HL-60/S4 treated with retinoic acid at 250 ng/mL for 4 days and 3 days (cell line): ENCODE data around the gene S100A1.
"Not testable (repeated sequence)": the region's sequence is repeated elsewhere in the genome, so short reads cannot be mapped to it uniquely, and the experiment has no call there.

Source experiments
- in situ Hi-C: fragments of 300-500 bp; cut with MboI; formaldehyde crosslinking; loops from 2 replicates; pipeline ENCODE4 v1.7.0; 2022; ENCODE audit warnings: low sequenced_read_pairs

The S100A1 gene

GRCh38 chr1:153652805-153653500 is 24.7 kb downstream of the S100A1 start:
- in situ Hi-C loops = no loop called here

- in situ Hi-C loops = no loop called here
These were observed 27.1 kb downstream of the S100A1 start for GRCh38 chr1:153655333-153655732.

- in situ Hi-C loops = no loop called here
These were observed 30.4 kb downstream of the S100A1 start, which contains the start of gene SNAPIN for GRCh38 chr1:153658400-153659174. TSS of gene SNAPIN (plus strand) at chr1:153658703. CDS start at chr1:153658744, 41 bp downstream.

GRCh38 chr1:153659175-153659534 is 30.9 kb downstream of the S100A1 start:
- in situ Hi-C loops = no loop called here

GRCh38 chr1:153659656-153660055 is 31.4 kb downstream of the S100A1 start:
- in situ Hi-C loops = no loop called here

- in situ Hi-C loops = no loop called here
These were observed 33.0 kb downstream of the S100A1 start for GRCh38 chr1:153661111-153661708.

GRCh38 chr1:153662269-153662668 is 34.0 kb downstream of the S100A1 start:
- in situ Hi-C loops = no loop called here

GRCh38 chr1:153663211-153663610 is 35.0 kb downstream of the S100A1 start:
- in situ Hi-C loops = no loop called here

GRCh38 chr1:153667439-153667838 is 39.2 kb downstream of the S100A1 start:
- in situ Hi-C loops = no loop called here

GRCh38 chr1:153668672-153669071 is 40.4 kb downstream of the S100A1 start:
- in situ Hi-C loops = not testable (repeated sequence)

- in situ Hi-C loops = loop anchor here (10.0 kb wide), 1 partner anchor 295 kb away; the partner anchor contains the start of genes CREB3L4 and SLC39A1
These were observed 41.4 kb downstream of the S100A1 start for GRCh38 chr1:153669606-153670005.

GRCh38 chr1:153670257-153670858 is 42.1 kb downstream of the S100A1 start:
- in situ Hi-C loops = loop anchor here (10.0 kb wide), 1 partner anchor 294 kb away; the partner anchor contains the start of genes CREB3L4 and SLC39A1

- in situ Hi-C loops = loop anchor here (10.0 kb wide), 1 partner anchor 294 kb away; the partner anchor contains the start of genes CREB3L4 and SLC39A1
These were observed 42.8 kb downstream of the S100A1 start, which contains the start of gene ILF2 for GRCh38 chr1:153670859-153671627. TSS of gene ILF2 (minus strand) at chr1:153670993. CDS start at chr1:153670922, 71 bp downstream.

GRCh38 chr1:153671628-153672353 is 43.6 kb downstream of the S100A1 start:
- in situ Hi-C loops = loop anchor here (10.0 kb wide), 1 partner anchor 293 kb away; the partner anchor contains the start of genes CREB3L4 and SLC39A1

- in situ Hi-C loops = loop anchor here (10.0 kb wide), 1 partner anchor 291 kb away; the partner anchor contains the start of genes CREB3L4 and SLC39A1
These were observed 45.3 kb downstream of the S100A1 start for GRCh38 chr1:153673511-153673910.

- in situ Hi-C loops = loop anchor here (10.0 kb wide), 1 partner anchor 287 kb away; the partner anchor contains the start of genes CREB3L4 and SLC39A1
These were observed 49.7 kb downstream of the S100A1 start for GRCh38 chr1:153677718-153678518.

GRCh38 chr1:153678519-153679336 is 50.5 kb downstream of the S100A1 start, which contains the start of gene NPR1:
TSS of gene NPR1 (plus strand) at chr1:153678688. CDS start at chr1:153679109, 421 bp downstream.
- in situ Hi-C loops = loop anchor here (10.0 kb wide), 1 partner anchor 286 kb away; the partner anchor contains the start of genes CREB3L4 and SLC39A1
